GM21360 (cell line): Measurements from ENCODE around the gene GTF2H3.

ENCODE experiments used
- ATAC-seq: cut with Tn5 transposase; IDR thresholded peaks from one replicate; pipeline ENCODE4 v1.9.1; 2021; ENCODE audit warnings: mild to moderate bottlenecking, moderate library complexity; ENCODE audit not compliant: unreplicated experiment

Gene GTF2H3

DNA sequence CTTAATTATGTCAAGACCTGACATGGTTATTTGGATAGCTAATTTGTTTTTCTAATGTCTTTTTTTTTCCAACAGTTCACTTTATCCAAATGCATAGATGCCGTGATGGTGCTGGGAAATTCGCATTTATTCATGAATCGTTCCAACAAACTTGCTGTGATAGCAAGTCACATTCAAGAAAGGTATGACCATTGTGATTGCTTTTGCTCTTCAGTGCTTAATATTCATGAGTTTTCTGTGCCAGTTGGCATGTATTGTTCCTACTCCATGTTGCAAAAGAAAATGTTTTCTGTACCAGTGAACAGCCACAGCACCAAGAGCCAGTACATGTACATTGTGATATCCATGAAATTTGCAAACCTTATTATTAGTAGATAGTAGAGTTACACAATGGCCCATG, 11.8 kb downstream of the GTF2H3 start:
- ATAC-seq: no peak

DNA sequence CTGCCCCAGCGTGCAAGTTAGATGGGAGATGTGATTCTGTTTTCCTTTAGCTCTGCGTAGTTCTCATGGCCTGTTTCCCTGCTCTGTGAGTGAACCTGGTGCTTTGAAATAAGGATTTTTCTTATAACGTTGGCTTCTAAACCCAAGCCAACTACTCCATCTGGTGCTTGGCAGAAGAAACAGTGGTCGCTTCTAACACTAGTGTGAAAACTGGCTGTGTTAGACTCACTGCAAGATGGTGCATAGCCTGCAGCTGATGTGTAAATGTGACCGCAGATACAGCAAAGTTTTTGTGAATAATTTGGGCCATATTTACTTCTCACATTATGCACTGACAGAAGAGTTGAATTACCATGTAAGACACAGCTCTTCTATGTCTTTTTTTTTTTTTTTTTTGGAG, 12.2 kb downstream of the GTF2H3 start:
- ATAC-seq: no peak

GRCh38 chr12:123648401-123648800, 14.8 kb downstream of the GTF2H3 start:
- no peak for ATAC-seq

DNA sequence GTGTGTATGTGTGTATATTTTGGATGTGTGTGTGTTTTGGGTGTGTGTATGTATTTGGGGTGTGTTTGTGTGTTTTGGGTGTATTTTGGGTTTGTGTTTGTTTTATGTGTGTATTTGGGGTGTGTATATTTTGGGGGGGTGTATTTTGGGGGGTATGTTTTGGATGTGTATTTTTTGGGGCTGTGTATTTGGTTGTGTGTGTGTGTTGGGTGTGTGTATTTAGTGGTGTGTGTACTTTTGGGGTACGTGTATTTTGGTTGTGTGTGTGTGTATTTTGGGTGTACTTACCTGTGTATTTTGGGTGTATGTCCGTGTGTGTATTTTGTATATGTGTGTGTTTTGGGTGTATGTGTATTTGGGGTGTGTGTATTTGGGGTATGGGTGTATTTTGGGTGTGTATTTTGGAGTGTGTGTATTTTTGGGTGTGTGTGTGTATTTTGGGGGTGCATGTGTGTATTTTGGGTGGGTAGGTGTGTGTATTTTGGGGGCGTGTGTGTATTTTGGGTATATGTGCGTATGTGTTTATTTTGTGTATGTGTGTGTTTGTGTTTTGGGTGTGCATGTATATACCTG, 20.6 kb downstream of the GTF2H3 start:
- ATAC-seq: no peak

- peak; percentile 82 for ATAC-seq
These were observed 21.8 kb downstream of the GTF2H3 start for GRCh38 chr12:123655420-123655819.

DNA sequence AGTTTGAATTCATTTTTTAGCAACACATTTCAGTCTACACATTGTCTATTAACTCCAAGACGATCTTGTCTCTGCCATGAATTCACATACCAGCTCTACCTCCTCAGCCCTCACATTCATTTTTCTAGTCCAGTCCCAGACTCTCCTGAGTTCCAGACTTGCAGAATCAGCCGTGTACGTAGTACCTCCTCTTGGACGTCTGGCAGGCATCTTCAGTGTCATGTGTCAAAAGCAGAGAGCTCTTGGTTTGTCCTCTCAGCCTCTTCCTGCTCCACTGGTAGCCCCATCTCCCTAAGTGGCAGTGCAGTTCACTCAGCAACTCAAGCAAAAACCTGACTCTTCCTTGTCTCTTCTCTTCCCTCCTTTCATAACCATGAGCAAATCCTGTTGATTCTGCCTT, 22.8 kb downstream of the GTF2H3 start:
- ATAC-seq: no peak

DNA sequence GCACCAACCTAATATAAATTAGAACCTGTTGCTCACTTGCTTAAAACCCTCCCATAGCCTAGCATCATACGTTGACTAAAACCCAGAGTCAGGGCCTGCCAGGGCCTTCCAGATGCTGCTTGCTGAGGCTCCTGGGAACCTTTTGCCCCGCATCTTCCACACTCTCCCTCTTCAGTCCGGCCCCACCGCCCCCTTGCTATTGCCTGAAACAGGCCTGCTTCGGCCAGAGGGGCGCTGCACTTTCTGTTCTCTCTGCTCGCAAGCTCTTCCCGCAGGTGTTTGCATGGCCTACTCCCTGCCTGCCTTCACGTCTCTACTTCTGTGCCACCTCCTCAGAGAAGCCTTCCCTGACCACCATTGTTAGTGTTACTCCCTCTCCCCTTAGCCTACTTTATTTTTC, 23.6 kb downstream of the GTF2H3 start:
- no peak for ATAC-seq

GRCh38 chr12:123659996-123660727, 26.5 kb downstream of the GTF2H3 start:
- no peak for ATAC-seq

- no peak for ATAC-seq
These were observed 34.1 kb downstream of the GTF2H3 start for GRCh38 chr12:123667771-123668170.

DNA sequence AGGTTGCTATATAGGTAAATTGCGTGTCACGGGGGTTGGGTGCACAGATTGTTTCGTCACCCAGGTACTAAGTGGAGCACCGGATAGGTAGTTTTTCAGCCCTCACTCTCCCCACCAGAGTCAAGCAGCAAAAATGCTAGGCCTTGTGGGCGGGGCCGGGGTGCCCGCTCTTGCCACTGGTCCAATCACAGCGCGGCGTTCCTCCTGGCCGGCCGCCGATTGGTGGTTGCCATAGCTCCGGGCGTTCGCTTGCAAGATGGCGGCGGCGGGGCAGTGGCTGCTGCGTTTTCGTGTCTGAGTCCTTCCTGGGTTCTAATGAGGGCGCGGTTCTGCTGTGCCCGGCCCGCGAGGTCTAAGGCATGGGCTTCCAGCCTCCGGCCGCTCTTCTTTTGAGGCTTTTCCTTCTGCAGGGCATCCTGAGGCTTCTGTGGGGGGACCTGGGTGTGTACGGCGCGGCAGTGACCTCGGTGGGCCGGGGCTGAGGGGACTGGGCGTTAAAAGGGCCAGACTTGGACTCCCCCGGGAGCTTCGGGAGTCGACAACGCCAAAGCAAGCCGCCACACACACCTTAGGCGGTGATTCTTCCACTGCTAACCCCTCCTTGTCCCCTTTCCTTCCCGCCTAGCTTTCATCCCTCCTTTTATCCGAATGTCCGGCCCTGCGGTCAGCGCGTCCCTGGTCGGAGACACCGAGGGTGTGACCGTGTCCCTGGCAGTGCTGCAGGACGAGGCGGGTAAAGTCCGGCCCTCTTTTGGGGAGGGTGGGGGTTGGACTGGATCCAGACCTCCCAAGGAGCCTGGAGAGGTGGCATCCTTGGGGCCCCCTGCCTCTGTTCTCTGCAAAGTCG, 37.5 kb downstream of the GTF2H3 start, which contains the start of gene TCTN2:
Gene TCTN2 (plus strand): TSS at position 232 of the 847 bp plus-strand sequence. CDS start 128 bp downstream, at position 360.
- ATAC-seq: peak; percentile 99

GRCh38 chr12:123671876-123672275, 38.2 kb downstream of the GTF2H3 start:
- no peak for ATAC-seq

- no peak for ATAC-seq
These were observed 41.8 kb downstream of the GTF2H3 start for GRCh38 chr12:123675436-123675835.

- no peak for ATAC-seq
These were observed 43.1 kb downstream of the GTF2H3 start for GRCh38 chr12:123676616-123677320.

- no peak for ATAC-seq
These were observed 45.4 kb downstream of the GTF2H3 start for GRCh38 chr12:123678981-123679380.

GRCh38 chr12:123681605-123682004, 48.0 kb downstream of the GTF2H3 start:
- no peak for ATAC-seq

DNA sequence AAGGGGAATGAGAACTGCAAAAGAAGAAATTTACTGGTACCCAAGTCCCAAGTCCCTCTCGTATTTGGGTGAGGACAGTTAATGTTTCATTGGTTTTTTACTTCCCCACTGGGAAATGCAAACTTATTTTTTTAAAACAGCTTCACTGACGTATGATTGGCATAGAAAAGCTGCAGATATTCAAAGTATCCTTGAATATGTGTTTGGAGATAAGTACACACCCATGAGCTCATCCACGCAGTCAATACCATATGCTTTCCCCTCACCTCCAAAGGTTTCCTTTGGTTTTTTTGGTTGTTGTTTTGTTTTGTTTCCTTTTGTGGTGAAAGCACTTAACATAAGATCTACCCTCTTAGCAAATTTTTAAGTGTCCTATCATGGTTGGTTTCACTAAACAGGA, 50.3 kb downstream of the GTF2H3 start:
- ATAC-seq: no peak

GRCh38 chr12:123686636-123687190, 53.1 kb downstream of the GTF2H3 start:
- no peak for ATAC-seq

DNA sequence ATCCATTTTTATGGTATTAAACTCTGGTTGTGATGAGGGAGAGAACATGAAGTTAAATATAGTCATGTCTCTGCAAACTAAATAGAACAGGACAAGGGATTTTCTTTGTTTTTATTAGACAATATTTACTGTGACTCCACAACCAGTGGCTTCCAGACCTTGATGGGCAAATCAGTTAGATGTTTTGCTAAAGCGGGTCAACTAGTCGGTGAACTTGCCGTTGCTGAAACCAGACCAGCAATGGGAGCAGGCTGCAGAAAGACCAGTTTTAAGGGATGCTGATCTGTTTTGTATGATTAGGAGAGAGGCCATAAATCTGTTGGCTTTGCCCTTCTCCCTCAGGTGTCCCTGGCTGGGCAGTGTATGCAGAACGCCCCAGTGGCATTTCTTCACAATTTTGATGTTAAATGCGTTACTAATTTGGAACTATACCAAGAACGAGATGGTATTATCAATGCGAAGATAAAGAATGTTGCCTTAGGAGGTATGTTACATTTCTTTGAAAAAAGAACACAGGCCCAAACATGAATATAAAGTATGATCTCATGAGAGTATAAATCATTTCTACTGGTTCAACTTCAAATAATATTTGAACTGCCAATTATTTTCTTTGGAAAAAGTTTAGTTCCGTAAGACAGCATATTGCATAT, 56.7 kb downstream of the GTF2H3 start:
- no peak for ATAC-seq

GRCh38 chr12:123696207-123696606, 62.6 kb downstream of the GTF2H3 start:
- no peak for ATAC-seq

DNA sequence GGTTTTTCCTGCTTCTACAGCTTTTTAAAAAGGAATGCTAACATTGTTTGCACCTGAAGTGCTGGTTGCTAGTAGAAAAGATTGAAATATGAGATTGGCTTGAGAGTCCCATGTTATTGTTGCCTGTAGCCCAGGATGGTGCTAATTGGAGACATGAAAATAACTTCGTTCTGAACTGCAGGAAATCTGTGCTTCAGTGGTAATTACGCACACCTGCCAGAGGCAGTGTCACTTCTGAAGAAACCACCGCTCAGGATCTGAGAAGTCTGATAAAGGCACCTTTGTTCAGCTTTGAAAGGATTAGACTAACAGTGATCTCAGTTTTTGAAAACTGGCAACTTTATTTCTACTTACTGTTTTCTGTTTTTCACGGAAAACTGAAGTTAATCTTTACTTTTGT, 63.0 kb downstream of the GTF2H3 start:
- no peak for ATAC-seq
